ENCODE data around the gene ERAL1. TPM values are rescaled to one million over a fixed set of nuclear protein-coding genes. Genes with fewer than 3 reads are reported as not detected.

Gene ERAL1
- total RNA-seq, 2 experiments from 2014 or later: 30.8 to 58.0 TPM

GRCh38 chr17:28839221-28839620, 15.6 kb upstream of the ERAL1 start:
- Histone ChIP-seq H3K79me2 (ENCODE audit: insufficient read depth, low read depth, low read length) (peaks cover 52% of the 10 kb centered on the region), H3K4me1 (ENCODE audit: insufficient read depth, low read length, poor library complexity, severe bottlenecking) (peaks cover 13% of the 10 kb centered on the region), H3K27ac (ENCODE audit: low read depth, low read length, poor library complexity, severe bottlenecking) (no peak overlapping the region), H3K9me3 (ENCODE audit: low read length) (no peaks in the 10 kb centered on the region), H3K4me3 (ENCODE audit: low read depth, low read length, poor library complexity, severe bottlenecking) (no peak overlapping the region), H2AFZ (ENCODE audit: low read length) (no peak overlapping the region), H3K4me2 (ENCODE audit: low read length) (no peak overlapping the region; the same call in 1 of the 2 replicates), H4K20me1 (ENCODE audit: insufficient read depth, low read length) (no peaks in the 10 kb centered on the region), H3K36me3 (ENCODE audit: insufficient read depth, low read length) (peaks cover 2% of the 10 kb centered on the region; the same call in 1 of the 2 replicates), H3K9me2 (ENCODE audit: insufficient read depth, low read length) (no peaks in the 10 kb centered on the region)
- TF ChIP-seq, protein P1, sequence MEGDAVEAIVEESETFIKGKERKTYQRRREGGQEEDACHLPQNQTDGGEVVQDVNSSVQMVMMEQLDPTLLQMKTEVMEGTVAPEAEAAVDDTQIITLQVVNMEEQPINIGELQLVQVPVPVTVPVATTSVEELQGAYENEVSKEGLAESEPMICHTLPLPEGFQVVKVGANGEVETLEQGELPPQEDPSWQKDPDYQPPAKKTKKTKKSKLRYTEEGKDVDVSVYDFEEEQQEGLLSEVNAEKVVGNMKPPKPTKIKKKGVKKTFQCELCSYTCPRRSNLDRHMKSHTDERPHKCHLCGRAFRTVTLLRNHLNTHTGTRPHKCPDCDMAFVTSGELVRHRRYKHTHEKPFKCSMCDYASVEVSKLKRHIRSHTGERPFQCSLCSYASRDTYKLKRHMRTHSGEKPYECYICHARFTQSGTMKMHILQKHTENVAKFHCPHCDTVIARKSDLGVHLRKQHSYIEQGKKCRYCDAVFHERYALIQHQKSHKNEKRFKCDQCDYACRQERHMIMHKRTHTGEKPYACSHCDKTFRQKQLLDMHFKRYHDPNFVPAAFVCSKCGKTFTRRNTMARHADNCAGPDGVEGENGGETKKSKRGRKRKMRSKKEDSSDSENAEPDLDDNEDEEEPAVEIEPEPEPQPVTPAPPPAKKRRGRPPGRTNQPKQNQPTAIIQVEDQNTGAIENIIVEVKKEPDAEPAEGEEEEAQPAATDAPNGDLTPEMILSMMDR (conservative IDR thresholded peaks at IDR 0.05; ENCODE audit: low read length): no peak
- TF ChIP-seq EZH2phosphoT487 (IDR thresholded peaks at IDR 0.05; ENCODE audit: borderline replicate concordance, low read depth, low read length): no peak
- CTCF ChIA-PET (ENCODE audit: unreplicated experiment): no interaction called here
- BruUV-seq (replicated peaks): TSS peak; percentile 26
- intact Hi-C loops (cut with micrococcal nuclease; ENCODE audit: unreplicated experiment): no loop called here
- DNase-seq (ENCODE audit: low spot score): no peak
- POLR2A ChIA-PET: interaction anchor here (0.5 kb wide), 1 partner anchor 25 kb away, joined by 3 read pairs; no protein-coding TSS in a partner anchor

GRCh38 chr17:28841901-28842281, 12.9 kb upstream of the ERAL1 start:
- Histone ChIP-seq H3K4me1 (ENCODE audit: insufficient read depth, low read length, poor library complexity, severe bottlenecking) (peaks cover 13% of the 10 kb centered on the region), H3K79me2 (ENCODE audit: insufficient read depth, low read depth, low read length) (peaks cover 44% of the 10 kb centered on the region), H2AFZ (ENCODE audit: low read length) (peak overlapping the region; percentile 99; the same call in 1 of the 2 replicates), H3K27ac (ENCODE audit: low read depth, low read length, poor library complexity, severe bottlenecking) (peak overlapping the region; percentile 37), H3K4me3 (ENCODE audit: low read depth, low read length, poor library complexity, severe bottlenecking) (peak overlapping the region; percentile 83), H3K9me2 (ENCODE audit: insufficient read depth, low read length) (no peaks in the 10 kb centered on the region), H3K4me2 (ENCODE audit: low read length) (peak overlapping the region; percentile 79), H3K36me3 (ENCODE audit: insufficient read depth, low read length) (no peaks in the 10 kb centered on the region), H3K9me3 (ENCODE audit: low read length) (no peaks in the 10 kb centered on the region), H4K20me1 (ENCODE audit: insufficient read depth, low read length) (no peaks in the 10 kb centered on the region)
- BruUV-seq (replicated peaks): TSS peak; percentile 75
- POLR2A ChIA-PET: interaction anchor here (0.5 to 2.1 kb wide), 14 partner anchors 9 to 114 kb away, joined by 3 to 8 read pairs (median 4); no protein-coding TSS in a partner anchor
- peak; percentile 37 for DNase-seq (ENCODE audit: low spot score)
- intact Hi-C loops (cut with micrococcal nuclease; ENCODE audit: unreplicated experiment): loop anchor here (2.0 kb wide), 1 partner anchor 55 kb away; the partner anchor contains the start of gene FLOT2
- TF ChIP-seq, protein P1 (conservative IDR thresholded peaks at IDR 0.05; ENCODE audit: low read length): no peak
- TF ChIP-seq EZH2phosphoT487 (IDR thresholded peaks at IDR 0.05; ENCODE audit: borderline replicate concordance, low read depth, low read length): no peak
- CTCF ChIA-PET (ENCODE audit: unreplicated experiment): interaction anchor here (0.6 to 1.0 kb wide), 2 partner anchors 11 to 54 kb away, joined by 3 read pairs; no protein-coding TSS in a partner anchor

Data from OCI-LY7 (cell line).